Psoas muscle (tissue), 8 donors: Measurements from ENCODE around the gene OR10V1. TPM values are rescaled to one million over a fixed set of nuclear protein-coding genes. Genes with fewer than 3 reads are reported as not detected.
A peak's percentile ranks its signal among the peaks of the same experiment; 100 is the strongest.

Source experiments
- ATAC-seq, 4 donors: fragments of 200-7000 bp; cut with Tn5 transposase; one replicate each; pipeline ENCODE4 v1.9.1; 2020; ENCODE audit warnings: moderate library complexity in 3 of 4, mild to moderate bottlenecking in 2 of 4
- DNase-seq, 2 donors: peaks; one replicate each; pipeline ENCODE4 v3.0.0-alpha.2; 2020
- H3K27ac ChIP-seq: fragments of 200-600 bp; one replicate; pipeline ENCODE4 v1.8.0; 2022
- H3K27me3 ChIP-seq, 3 donors: fragments of 200-600 bp in 1 of 3; one replicate each; pipeline versions ENCODE4 v1.6.1 to v1.8.0; 2013 to 2022; ENCODE audit warnings: low read length in 2 of 3, mild to moderate bottlenecking in 2 of 3, moderate library complexity in 1 of 3; ENCODE audit not compliant: insufficient read depth in 3 of 3
- H3K36me3 ChIP-seq, 2 donors: fragments of 200-600 bp in 1 of 2; one replicate each; pipeline versions ENCODE4 v1.6.1 to v1.8.0; 2013 to 2022; ENCODE audit warnings: low read depth in 1 of 2, mild to moderate bottlenecking in 1 of 2, moderate library complexity in 1 of 2; ENCODE audit not compliant: insufficient read depth in 1 of 2
- H3K4me1 ChIP-seq: fragments of 200-600 bp; one replicate; pipeline ENCODE4 v1.8.0; 2022
- H3K4me3 ChIP-seq: fragments of 200-600 bp; one replicate; pipeline ENCODE4 v1.8.0; 2022; ENCODE audit warnings: mild to moderate bottlenecking
- H3K9me3 ChIP-seq: fragments of 200-600 bp; one replicate; pipeline ENCODE4 v1.8.0; 2022
- CTCF ChIP-seq: fragments of 200-600 bp; IDR thresholded peaks from one replicate; pipeline ENCODE4 v1.8.0; 2022; ENCODE audit warnings: antibody characterized with exemption
- WGBS, 3 donors: extraction: QIAGEN DNeasy Blood & Tissue Kit; methylation state at CpG; one replicate each; pipeline versions ENCODE4 v1.1.6 to v1.1.7; 2013; 5-methylcytosine and 5-hydroxymethylcytosine counted together
- intact Hi-C, 2 donors: fragments of 100-400 bp; cut with DNase I; formaldehyde crosslinking; loops; one replicate each; pipeline versions ENCODE4 v1.11.0 to v1.14.2; 2022
- long read RNA-seq, 2 donors: library from polyadenylated mRNA; unstranded; transcript quantifications; one replicate each; pipeline ENCODE4 v2.0.0, GENCODE V29; 2021
- polyA plus RNA-seq, 3 donors: library from polyadenylated mRNA; stranded (reverse); fragments of 200-250 nt; gene quantifications; one replicate each; pipeline ENCODE4 v1.2.3, GENCODE V29; 2013
- total RNA-seq, 4 donors: library from RNA; stranded (reverse); fragmentation: NEBNext Ultra II Directional in 2 of 4; extraction: Animal tissue kit (Norgen Biotek cat#: 25700) in 2 of 4; gene quantifications; one replicate each; pipeline versions ENCODE4 v1.2.1 to v1.2.4, GENCODE V29; 2021 to 2023
- donor health status: healthy with polysubstance abuse.
- donor health status: DM: no; HTN: no; CAD: no; lungs with moderate emphysema.
- donor health status: Bipolar disorder and iron deficiency.
- donor health status: healthy.
- donor health status: DM: yes; HTN: yes; CAD: no.
- donor health status: DM: no; HTN: no; CAD: no.
- donor health status: DM: no; HTN: no; CAD: no.
- donor health status: DM: yes; HTN: yes; CAD: no.

OR10V1 gene
- total RNA-seq (not detected), polyA plus RNA-seq (not detected)
- long read RNA-seq, donor 1: 0 reads
- long read RNA-seq, donor 2: 0 reads

GRCh38 chr11:59713745-59714144 is at the start of gene OR10V1:
OR10V1 (minus strand) TSS chr11:59713845; CDS start chr11:59713845, 0 bp downstream.
- Histone ChIP-seq H3K4me3 (no peak within 1 kb of the TSS), H3K36me3 (no peaks in the 10 kb centered on the region), H3K4me1 (no peaks in the 10 kb centered on the region), H3K27ac (no peak within 1 kb of the TSS), H3K9me3 (no peaks in the 10 kb centered on the region), H3K27me3 (peaks cover 0 to 7% (median 0%) of the 10 kb centered on the region in 3 donors)
- no peak for TF ChIP-seq CTCF
- WGBS, 3 donors: 81 to 86% (median 82%) methylated on average over 2 of the region's 2 CpGs
- intact Hi-C loops: no loop called here
- no peak for ATAC-seq
- DNase-seq: no peak

- peaks cover 16% of the 10 kb centered on the region for H3K4me1 ChIP-seq
- no peak for TF ChIP-seq CTCF
- H3K36me3 ChIP-seq: no peaks in the 10 kb centered on the region
- H3K4me3 ChIP-seq: no peak overlapping the region
- H3K27ac ChIP-seq: no peak overlapping the region
- no peaks in the 10 kb centered on the region for H3K9me3 ChIP-seq
- H3K27me3 ChIP-seq: no peaks in the 10 kb centered on the region
- ATAC-seq (peak in 3 of 4 donors; percentile 14 to 52 (median 35)), DNase-seq (no peak)
- intact Hi-C loops: no loop called here
- WGBS, 3 donors: 57 to 67% (median 64%) methylated on average over 6 of the region's 6 CpGs
Measured at GRCh38 chr11:59761993-59762392, 48.3 kb upstream of the OR10V1 start.

GRCh38 chr11:59760771-59761170 is 47.1 kb upstream of the OR10V1 start:
- 85 to 88% (median 87%) methylated on average over 4 of the region's 4 CpGs for WGBS, 3 donors
- intact Hi-C loops: no loop called here
- Histone ChIP-seq H3K9me3 (no peaks in the 10 kb centered on the region), H3K27me3 (no peaks in the 10 kb centered on the region), H3K36me3 (no peaks in the 10 kb centered on the region), H3K4me3 (no peak overlapping the region), H3K27ac (no peak overlapping the region), H3K4me1 (peaks cover 26% of the 10 kb centered on the region)
- DNase-seq (no peak), ATAC-seq (no peak)
- no peak for TF ChIP-seq CTCF

GRCh38 chr11:59759900-59760299 is 46.3 kb upstream of the OR10V1 start:
- H3K36me3 ChIP-seq: no peaks in the 10 kb centered on the region
- H3K9me3 ChIP-seq: no peaks in the 10 kb centered on the region
- no peak overlapping the region for H3K27ac ChIP-seq
- no peak for DNase-seq
- TF ChIP-seq CTCF: no peak
- H3K4me3 ChIP-seq: no peak overlapping the region
- H3K4me1 ChIP-seq: peaks cover 23% of the 10 kb centered on the region
- intact Hi-C loops: no loop called here
- H3K27me3 ChIP-seq: no peaks in the 10 kb centered on the region
- ATAC-seq: no peak
- 36 to 47% (median 39%) methylated on average over 4 of the region's 4 CpGs for WGBS, 3 donors

- H3K27me3 ChIP-seq: no peaks in the 10 kb centered on the region
- WGBS, 3 donors: 73 to 82% (median 80%) methylated on average over 4 of the region's 4 CpGs
- H3K27ac ChIP-seq: no peak overlapping the region
- no peak for TF ChIP-seq CTCF
- DNase-seq (no peak), ATAC-seq (no peak)
- H3K36me3 ChIP-seq: no peaks in the 10 kb centered on the region
- H3K9me3 ChIP-seq: no peaks in the 10 kb centered on the region
- H3K4me1 ChIP-seq: peaks cover 22% of the 10 kb centered on the region
- intact Hi-C loops: no loop called here
- H3K4me3 ChIP-seq: no peak overlapping the region
Measured at GRCh38 chr11:59758401-59759037, 44.9 kb upstream of the OR10V1 start.
